HEK293 (cell line): ENCODE results near the gene IPCEF1.

Source experiments
- CTCF ChIA-PET: fragments of 350-600 bp; formaldehyde crosslinking; extraction: SDS; loops from one replicate; lab custom pipeline; 2021; ENCODE audit warnings: antibody characterized with exemption; lab: Yijun Ruan, JAX
- POLR2A ChIA-PET: fragments of 300-600 bp; formaldehyde crosslinking; extraction: SDS; loops from one replicate; lab custom pipeline; 2020; ENCODE audit warnings: antibody characterized with exemption, inconsistent platforms; lab: Yijun Ruan, JAX
- H3K27ac ChIP-seq: fragments of 200-500 bp; sonication (Bioruptor generic); 2 replicates; pipeline ENCODE4 v1.5.1; 2014; ENCODE audit warnings: low read depth, low read length, control low read depth, inconsistent platforms; ENCODE audit errors: extremely low read depth
- H3K36me3 ChIP-seq, 2 experiments: fragments of 200-500 bp in 1 of 2; sonication (Bioruptor generic) in 1 of 2; 1 replicate in 1 of 2; 2 replicates in 1 of 2; pipeline ENCODE4 v1.5.1; 2014 to 2017; ENCODE audit warnings: inconsistent platforms in 2 of 2, low read length in 2 of 2; ENCODE audit not compliant: control insufficient read depth in 2 of 2, insufficient read depth in 1 of 2
- H3K4me1 ChIP-seq: fragments of 200-500 bp; sonication (Bioruptor generic); 2 replicates; pipeline ENCODE4 v1.5.1; 2014; ENCODE audit warnings: mild to moderate bottlenecking, low read length, inconsistent platforms; ENCODE audit not compliant: control insufficient read depth, insufficient read depth
- H3K4me3 ChIP-seq: 2 replicates; pipeline ENCODE4 v1.5.1; 2011; ENCODE audit warnings: low read depth, mild to moderate bottlenecking, control low read depth, low read length, moderate library complexity
- H3K9me3 ChIP-seq: fragments of 200-500 bp; sonication (Bioruptor generic); 2 replicates; pipeline ENCODE4 v1.5.1; 2014; ENCODE audit warnings: low read depth, low read length, inconsistent platforms; ENCODE audit not compliant: control insufficient read depth, insufficient read depth
- IKZF3 ChIP-seq: fragments of 450-650 bp; IDR thresholded peaks from 2 replicates; pipeline ENCODE4 v1.5.0; 2018; ENCODE audit warnings: missing biosample characterization, mild to moderate bottlenecking, missing genetic modification characterization, moderate library complexity
- OSR2 ChIP-seq: fragments of 450-650 bp; formaldehyde crosslinking; IDR thresholded peaks from 2 replicates; pipeline ENCODE4 v1.5.1; 2016; ENCODE audit warnings: missing biosample characterization, missing genetic modification characterization
- SALL2 ChIP-seq: fragments of 450-650 bp; formaldehyde crosslinking; IDR thresholded peaks from 2 replicates; pipeline ENCODE4 v1.5.0; 2017; ENCODE audit warnings: missing biosample characterization, mild to moderate bottlenecking, missing genetic modification characterization, borderline replicate concordance
- SCRT2 ChIP-seq: fragments of 450-650 bp; formaldehyde crosslinking; IDR thresholded peaks from 2 replicates; pipeline ENCODE4 v1.5.1; 2016; ENCODE audit warnings: missing biosample characterization, missing genetic modification characterization
- TRIM28 ChIP-seq: IDR thresholded peaks from 2 replicates; pipeline ENCODE4 v1.6.1; 2011; ENCODE audit warnings: low read length, control low read depth, borderline replicate concordance
- ZBTB20 ChIP-seq: fragments of 450-650 bp; formaldehyde crosslinking; IDR thresholded peaks from 2 replicates; pipeline ENCODE4 v1.5.1; 2016; ENCODE audit warnings: missing biosample characterization, missing genetic modification characterization
- ZFP3 ChIP-seq: fragments of 450-650 bp; formaldehyde crosslinking; IDR thresholded peaks from 2 replicates; pipeline ENCODE4 v1.5.1; 2016; ENCODE audit warnings: low read depth, missing biosample characterization, missing genetic modification characterization
- ZNF112 ChIP-seq: fragments of 450-650 bp; formaldehyde crosslinking; IDR thresholded peaks from 2 replicates; pipeline ENCODE4 v1.5.0; 2017; ENCODE audit warnings: missing biosample characterization, missing genetic modification characterization
- ZNF133 ChIP-seq: fragments of 450-650 bp; formaldehyde crosslinking; IDR thresholded peaks from 2 replicates; pipeline ENCODE4 v1.5.1; 2016; ENCODE audit warnings: missing biosample characterization, missing genetic modification characterization
- ZNF138 ChIP-seq: fragments of 450-650 bp; formaldehyde crosslinking; IDR thresholded peaks from 2 replicates; pipeline ENCODE4 v1.5.1; 2016; ENCODE audit warnings: missing biosample characterization, missing genetic modification characterization, borderline replicate concordance
- ZNF146 ChIP-seq: fragments of 450-650 bp; formaldehyde crosslinking; IDR thresholded peaks from 2 replicates; pipeline ENCODE4 v1.5.1; 2016; ENCODE audit warnings: missing biosample characterization, missing genetic modification characterization
- ZNF423 ChIP-seq: fragments of 450-650 bp; formaldehyde crosslinking; IDR thresholded peaks from 2 replicates; pipeline ENCODE4 v1.5.1; 2016; ENCODE audit warnings: missing biosample characterization, missing genetic modification characterization
- ZNF560 ChIP-seq: fragments of 450-650 bp; formaldehyde crosslinking; IDR thresholded peaks from 2 replicates; pipeline ENCODE4 v1.5.1; 2017; ENCODE audit warnings: missing biosample characterization, missing genetic modification characterization, borderline replicate concordance
- ZNF600 ChIP-seq: fragments of 450-650 bp; formaldehyde crosslinking; IDR thresholded peaks from 2 replicates; pipeline ENCODE4 v1.5.1; 2016; ENCODE audit warnings: missing biosample characterization, missing genetic modification characterization
- ZNF610 ChIP-seq: fragments of 450-650 bp; formaldehyde crosslinking; IDR thresholded peaks from 2 replicates; pipeline ENCODE4 v1.5.1; 2016; ENCODE audit warnings: missing biosample characterization, missing genetic modification characterization, borderline replicate concordance
- ZNF624 ChIP-seq: fragments of 450-650 bp; formaldehyde crosslinking; IDR thresholded peaks from 2 replicates; pipeline ENCODE4 v1.5.1; 2017; ENCODE audit warnings: missing biosample characterization, missing genetic modification characterization
- ZNF664 ChIP-seq: fragments of 450-650 bp; formaldehyde crosslinking; IDR thresholded peaks from 2 replicates; pipeline ENCODE4 v1.5.1; 2016; ENCODE audit warnings: missing biosample characterization, missing genetic modification characterization
- ZNF747 ChIP-seq: fragments of 450-650 bp; formaldehyde crosslinking; IDR thresholded peaks from 2 replicates; pipeline ENCODE4 v1.5.1; 2016; ENCODE audit warnings: missing biosample characterization, missing genetic modification characterization
- ZNF777 ChIP-seq: fragments of 450-650 bp; formaldehyde crosslinking; IDR thresholded peaks from 2 replicates; pipeline ENCODE4 v1.5.1; 2017; ENCODE audit warnings: missing biosample characterization, missing genetic modification characterization, borderline replicate concordance
- TF ChIP-seq, protein P1 (sequence below): fragments of 450-650 bp; formaldehyde crosslinking; IDR thresholded peaks from 2 replicates; pipeline ENCODE4 v1.5.1; 2016; ENCODE audit warnings: missing biosample characterization, missing genetic modification characterization, borderline replicate concordance
- TF ChIP-seq, protein P2 (sequence below): fragments of 450-650 bp; formaldehyde crosslinking; IDR thresholded peaks from 2 replicates; pipeline ENCODE4 v1.5.1; 2016; ENCODE audit warnings: missing biosample characterization, missing genetic modification characterization
- TF ChIP-seq, protein P3 (sequence below): fragments of 450-650 bp; formaldehyde crosslinking; optimal IDR thresholded peaks from 2 replicates; pipeline ENCODE3; 2016; ENCODE audit warnings: missing biosample characterization, mild to moderate bottlenecking, missing genetic modification characterization
- TF ChIP-seq, protein P4 (sequence below): fragments of 450-650 bp; formaldehyde crosslinking; IDR thresholded peaks from 2 replicates; pipeline ENCODE4 v1.5.1; 2017; ENCODE audit warnings: missing biosample characterization, missing genetic modification characterization

Gene IPCEF1

DNA sequence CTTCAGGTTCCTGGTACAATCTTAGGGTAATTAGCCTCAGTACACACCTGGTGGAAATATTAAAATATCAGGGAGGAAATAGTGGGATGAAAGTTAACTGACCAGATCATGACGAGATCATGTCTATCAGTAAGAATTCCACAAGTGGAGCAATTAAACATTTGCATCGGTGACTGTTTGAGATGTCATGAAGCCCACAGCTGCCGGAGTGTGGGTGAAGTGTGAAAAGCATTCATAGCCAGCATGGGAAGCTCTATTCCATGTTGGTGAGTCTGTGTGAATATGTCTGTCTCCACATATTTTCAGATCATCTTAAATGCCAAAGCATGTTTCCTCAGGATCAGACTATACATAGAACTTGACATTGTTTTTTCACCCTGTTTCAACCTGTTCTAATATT is 142.8 kb downstream of the IPCEF1 start:
- H3K27ac ChIP-seq: no peak overlapping the region
- ChIA-PET CTCF (interaction anchor here (1.5 kb wide), 1 partner anchor 9 kb away, joined by 6 read pairs; no protein-coding TSS in a partner anchor), POLR2A (no interaction called here)
- no peak overlapping the region for H3K4me3 ChIP-seq
- TF ChIP-seq, protein P1, sequence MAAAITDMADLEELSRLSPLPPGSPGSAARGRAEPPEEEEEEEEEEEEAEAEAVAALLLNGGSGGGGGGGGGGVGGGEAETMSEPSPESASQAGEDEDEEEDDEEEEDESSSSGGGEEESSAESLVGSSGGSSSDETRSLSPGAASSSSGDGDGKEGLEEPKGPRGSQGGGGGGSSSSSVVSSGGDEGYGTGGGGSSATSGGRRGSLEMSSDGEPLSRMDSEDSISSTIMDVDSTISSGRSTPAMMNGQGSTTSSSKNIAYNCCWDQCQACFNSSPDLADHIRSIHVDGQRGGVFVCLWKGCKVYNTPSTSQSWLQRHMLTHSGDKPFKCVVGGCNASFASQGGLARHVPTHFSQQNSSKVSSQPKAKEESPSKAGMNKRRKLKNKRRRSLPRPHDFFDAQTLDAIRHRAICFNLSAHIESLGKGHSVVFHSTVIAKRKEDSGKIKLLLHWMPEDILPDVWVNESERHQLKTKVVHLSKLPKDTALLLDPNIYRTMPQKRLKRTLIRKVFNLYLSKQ (tag by site-specific recombination): no peak
- TF ChIP-seq ZNF610 (tag by site-specific recombination) (no peak), ZNF624 (no peak), TRIM28 (no peak), ZNF146 (tag by site-specific recombination) (no peak), ZNF138 (tag by site-specific recombination) (no peak), ZNF747 (tag by site-specific recombination) (no peak), ZNF600 (tag by site-specific recombination) (no peak), ZNF560 (tag by site-specific recombination) (no peak), ZNF133 (tag by site-specific recombination) (no peak)
- TF ChIP-seq, protein P2, sequence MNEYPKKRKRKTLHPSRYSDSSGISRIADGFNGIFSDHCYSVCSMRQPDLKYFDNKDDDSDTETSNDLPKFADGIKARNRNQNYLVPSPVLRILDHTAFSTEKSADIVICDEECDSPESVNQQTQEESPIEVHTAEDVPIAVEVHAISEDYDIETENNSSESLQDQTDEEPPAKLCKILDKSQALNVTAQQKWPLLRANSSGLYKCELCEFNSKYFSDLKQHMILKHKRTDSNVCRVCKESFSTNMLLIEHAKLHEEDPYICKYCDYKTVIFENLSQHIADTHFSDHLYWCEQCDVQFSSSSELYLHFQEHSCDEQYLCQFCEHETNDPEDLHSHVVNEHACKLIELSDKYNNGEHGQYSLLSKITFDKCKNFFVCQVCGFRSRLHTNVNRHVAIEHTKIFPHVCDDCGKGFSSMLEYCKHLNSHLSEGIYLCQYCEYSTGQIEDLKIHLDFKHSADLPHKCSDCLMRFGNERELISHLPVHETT (tag by site-specific recombination): no peak
- H3K36me3 ChIP-seq: no peaks in the 10 kb centered on the region
- H3K4me1 ChIP-seq: no peaks in the 10 kb centered on the region
- no peaks in the 10 kb centered on the region for H3K9me3 ChIP-seq

DNA sequence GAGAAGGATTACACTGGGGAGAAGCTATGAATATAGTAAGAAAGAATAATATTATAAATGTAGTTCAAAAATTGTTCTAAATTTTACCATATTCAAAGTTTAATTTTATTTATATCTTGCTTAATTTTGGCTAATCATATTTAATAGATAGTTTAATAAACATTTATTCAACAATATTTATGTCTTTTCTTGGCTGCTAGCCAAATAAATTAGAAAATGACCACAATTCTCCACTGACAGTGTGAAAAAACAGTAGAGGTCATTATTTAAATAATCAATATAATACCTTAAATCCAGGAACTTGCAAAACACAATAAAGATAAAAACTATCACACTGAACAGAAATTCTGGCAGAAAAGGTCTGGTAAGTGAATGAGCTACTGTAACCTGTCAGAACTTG is 145.9 kb downstream of the IPCEF1 start:
- Histone ChIP-seq H3K9me3 (no peaks in the 10 kb centered on the region), H3K36me3 (no peaks in the 10 kb centered on the region), H3K4me3 (no peak overlapping the region), H3K27ac (no peak overlapping the region), H3K4me1 (no peaks in the 10 kb centered on the region)
- POLR2A ChIA-PET: no interaction called here
- TF ChIP-seq ZFP3 (tag by site-specific recombination) (no peak), IKZF3 (no peak), ZNF777 (tag by site-specific recombination) (no peak), ZNF423 (no peak), ZNF112 (tag by site-specific recombination) (no peak), ZBTB20 (no peak), SCRT2 (tag by site-specific recombination) (no peak), ZNF664 (tag by site-specific recombination) (no peak), SALL2 (tag by site-specific recombination) (no peak), OSR2 (no peak)
- TF ChIP-seq, protein P3, sequence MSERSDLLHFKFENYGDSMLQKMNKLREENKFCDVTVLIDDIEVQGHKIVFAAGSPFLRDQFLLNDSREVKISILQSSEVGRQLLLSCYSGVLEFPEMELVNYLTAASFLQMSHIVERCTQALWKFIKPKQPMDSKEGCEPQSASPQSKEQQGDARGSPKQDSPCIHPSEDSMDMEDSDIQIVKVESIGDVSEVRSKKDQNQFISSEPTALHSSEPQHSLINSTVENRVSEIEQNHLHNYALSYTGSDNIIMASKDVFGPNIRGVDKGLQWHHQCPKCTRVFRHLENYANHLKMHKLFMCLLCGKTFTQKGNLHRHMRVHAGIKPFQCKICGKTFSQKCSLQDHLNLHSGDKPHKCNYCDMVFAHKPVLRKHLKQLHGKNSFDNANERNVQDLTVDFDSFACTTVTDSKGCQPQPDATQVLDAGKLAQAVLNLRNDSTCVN (tag by site-specific recombination): no peak
- TF ChIP-seq, protein P4, sequence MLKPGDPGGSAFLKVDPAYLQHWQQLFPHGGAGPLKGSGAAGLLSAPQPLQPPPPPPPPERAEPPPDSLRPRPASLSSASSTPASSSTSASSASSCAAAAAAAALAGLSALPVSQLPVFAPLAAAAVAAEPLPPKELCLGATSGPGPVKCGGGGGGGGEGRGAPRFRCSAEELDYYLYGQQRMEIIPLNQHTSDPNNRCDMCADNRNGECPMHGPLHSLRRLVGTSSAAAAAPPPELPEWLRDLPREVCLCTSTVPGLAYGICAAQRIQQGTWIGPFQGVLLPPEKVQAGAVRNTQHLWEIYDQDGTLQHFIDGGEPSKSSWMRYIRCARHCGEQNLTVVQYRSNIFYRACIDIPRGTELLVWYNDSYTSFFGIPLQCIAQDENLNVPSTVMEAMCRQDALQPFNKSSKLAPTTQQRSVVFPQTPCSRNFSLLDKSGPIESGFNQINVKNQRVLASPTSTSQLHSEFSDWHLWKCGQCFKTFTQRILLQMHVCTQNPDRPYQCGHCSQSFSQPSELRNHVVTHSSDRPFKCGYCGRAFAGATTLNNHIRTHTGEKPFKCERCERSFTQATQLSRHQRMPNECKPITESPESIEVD (tag by site-specific recombination): no peak
- CTCF ChIA-PET: no interaction called here
